Right lobe of liver (tissue), 4 donors: Measurements from ENCODE around the gene UPK2.

ENCODE experiments used
- CTCF ChIP-seq, 4 donors: fragments of 200-600 bp in 3 of 4; fragments of 450-650 bp in 1 of 4; IDR thresholded peaks; one replicate each; pipeline versions ENCODE4 v1.5.1 to v1.8.0; 2016 to 2022; ENCODE audit warnings: antibody characterized with exemption in 4 of 4, mild to moderate bottlenecking in 2 of 4
- POLR2A ChIP-seq: fragments of 450-650 bp; IDR thresholded peaks from one replicate; pipeline ENCODE4 v1.6.1; 2017; ENCODE audit warnings: antibody characterized with exemption, mild to moderate bottlenecking
- donor health status: DM: no; HTN: no; CAD: no.
- donor health status: DM: no; HTN: no; CAD: no.
- donor health status: DM: no; HTN: yes; CAD: no.

DNA sequence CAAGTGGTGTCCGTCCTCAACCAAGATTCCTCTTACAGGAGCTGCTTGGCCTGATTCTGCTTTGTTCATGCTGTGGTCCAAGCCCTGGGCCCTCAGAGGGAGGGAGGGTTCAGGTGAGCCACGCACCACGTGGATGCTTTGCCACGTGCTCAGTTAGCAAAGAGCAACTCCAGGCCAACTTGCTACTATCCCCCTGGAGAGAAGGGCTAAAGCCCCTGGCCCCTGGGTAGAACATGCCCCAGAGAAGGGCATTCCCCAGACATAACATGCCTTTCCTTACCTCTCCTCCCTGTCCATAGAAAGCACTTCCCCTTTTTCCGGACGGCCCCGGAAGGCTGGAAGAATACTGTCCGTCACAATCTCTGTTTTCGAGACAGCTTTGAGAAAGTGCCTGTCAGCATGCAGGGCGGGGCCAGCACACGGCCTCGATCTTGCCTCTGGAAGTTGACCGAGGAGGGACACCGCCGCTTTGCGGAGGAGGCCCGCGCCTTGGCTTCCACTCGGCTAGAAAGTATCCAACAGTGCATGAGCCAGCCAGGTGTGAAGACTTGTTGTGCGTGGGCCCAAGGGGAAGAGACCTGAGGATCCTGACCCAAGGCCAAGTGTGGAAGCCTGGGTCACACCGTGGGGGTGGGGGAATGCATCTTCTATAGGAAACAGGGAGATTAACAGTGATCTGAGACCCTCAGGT is 24.2 kb downstream of the UPK2 start:
- TF ChIP-seq POLR2A, result no peak
- TF ChIP-seq CTCF (IDR thresholded peaks at IDR 0.05), result no peak
